Keratinocyte (primary cell): ENCODE results near the gene CDHR2. TPM values are rescaled to one million over a fixed set of nuclear protein-coding genes. Genes with fewer than 3 reads are reported as not detected.
"Not testable (repeated sequence)": the region's sequence is repeated elsewhere in the genome, so short reads cannot be mapped to it uniquely, and the experiment has no call there.

Experiments used
- DNase-seq: peaks from one replicate; pipeline ENCODE4 v3.0.0-alpha.2; 2011; ENCODE audit warnings: low read depth, missing footprints, low spot score
- FAIRE-seq: peaks from 2 replicates; lab custom pipeline; 2011; peaks lifted over from hg19 to GRCh38; lab: Jason Lieb, UNC
- H2AFZ ChIP-seq: 2 replicates; pipeline ENCODE4 v1.6.0; 2012; ENCODE audit warnings: low read length, control low read depth, inconsistent platforms; ENCODE audit not compliant: control insufficient read depth
- H3K27ac ChIP-seq: 2 replicates; pipeline ENCODE4 v1.5.1; 2011; ENCODE audit warnings: low read length; ENCODE audit not compliant: control insufficient read depth, insufficient read depth
- H3K27me3 ChIP-seq: 3 replicates; pipeline ENCODE4 v1.6.0; 2011; ENCODE audit warnings: low read length; ENCODE audit not compliant: control insufficient read depth, insufficient read depth; ENCODE audit errors: extremely low read depth
- H3K36me3 ChIP-seq, 2 experiments: 2 replicates in 1 of 2; 3 replicates in 1 of 2; pipeline ENCODE4 v1.5.1; 2011; ENCODE audit warnings: low read length in 2 of 2, mild to moderate bottlenecking in 1 of 2; ENCODE audit not compliant: control insufficient read depth in 2 of 2, insufficient read depth in 2 of 2; ENCODE audit errors: extremely low read depth in 1 of 2
- H3K4me1 ChIP-seq: 3 replicates; pipeline ENCODE4 v1.5.1; 2011; ENCODE audit warnings: low read length; ENCODE audit not compliant: control insufficient read depth, insufficient read depth; ENCODE audit errors: extremely low read depth
- H3K4me2 ChIP-seq: 3 replicates; pipeline ENCODE4 v1.6.0; 2011; ENCODE audit warnings: low read depth, low read length; ENCODE audit not compliant: control insufficient read depth, insufficient read depth; ENCODE audit errors: extremely low read depth
- H3K4me3 ChIP-seq, 3 experiments: fragments of 200-600 bp in 1 of 3; sonication (generic) in 1 of 3; 2 replicates in 2 of 3; 3 replicates in 1 of 3; pipeline ENCODE4 v1.5.1; 2011 to 2016; ENCODE audit warnings: low read length in 3 of 3, mild to moderate bottlenecking in 3 of 3, control low read depth in 2 of 3, inconsistent platforms in 1 of 3, low read depth in 1 of 3, mixed read lengths in 1 of 3, mixed run types in 1 of 3, moderate library complexity in 1 of 3; ENCODE audit not compliant: control insufficient read depth in 2 of 3, insufficient read depth in 2 of 3; ENCODE audit errors: extremely low read depth in 1 of 3
- H3K79me2 ChIP-seq: 2 replicates; pipeline ENCODE4 v1.6.0; 2012; ENCODE audit warnings: low read length; ENCODE audit not compliant: control insufficient read depth, insufficient read depth
- H3K9ac ChIP-seq: 3 replicates; pipeline ENCODE4 v1.6.0; 2011; ENCODE audit warnings: low read length; ENCODE audit not compliant: control insufficient read depth, insufficient read depth; ENCODE audit errors: extremely low read depth
- H3K9me1 ChIP-seq: 3 replicates; pipeline ENCODE4 v1.6.0; 2011; ENCODE audit warnings: low read length; ENCODE audit not compliant: control insufficient read depth, insufficient read depth; ENCODE audit errors: extremely low read depth
- H3K9me3 ChIP-seq: 2 replicates; pipeline ENCODE4 v1.5.1; 2012; ENCODE audit warnings: low read depth, low read length; ENCODE audit not compliant: control insufficient read depth
- H4K20me1 ChIP-seq: 3 replicates; pipeline ENCODE4 v1.6.0; 2011; ENCODE audit warnings: low read length; ENCODE audit not compliant: control insufficient read depth, insufficient read depth; ENCODE audit errors: extremely low read depth
- CTCF ChIP-seq, 3 experiments: IDR thresholded peaks in 1 of 3; conservative IDR thresholded peaks in 1 of 3; optimal IDR thresholded peaks in 1 of 3; 2 replicates in 2 of 3; 3 replicates in 1 of 3; pipeline versions ENCODE3 to v1.5.1; 2011; ENCODE audit warnings: low read length in 3 of 3, mild to moderate bottlenecking in 3 of 3, moderate library complexity in 2 of 3, control low read depth in 1 of 3, inconsistent platforms in 1 of 3; ENCODE audit not compliant: insufficient read depth in 2 of 3; ENCODE audit errors: extremely low read depth in 1 of 3
- EZH2 ChIP-seq: IDR thresholded peaks from one replicate; pipeline ENCODE4 v1.6.1; 2012; ENCODE audit warnings: inconsistent platforms, mild to moderate bottlenecking, low read length, moderate library complexity
- dilution Hi-C: fragments of 300-500 bp; cut with MboI; formaldehyde crosslinking; loops from one replicate; pipeline ENCODE4 v1.7.0; 2020; ENCODE audit warnings: low sequenced_read_pairs; ENCODE audit not compliant: extremely low pct_ligation_motif_present
- polyA plus RNA-seq, 5 experiments: library from polyadenylated mRNA; depleted of rRNA in 3 of 5; stranded (reverse) in 3 of 5; stranded (forward) in 1 of 5; unstranded in 1 of 5; fragments of >200 nt; gene quantifications; 1 replicate in 1 of 5; 2 replicates in 3 of 5; 3 replicates in 1 of 5; pipeline versions ENCODE4 v1.2.1 to v1.2.3, GENCODE V29; 2011 to 2012; ENCODE audit warnings: missing spikeins in 2 of 5, low read depth in 1 of 5, low replicate concordance in 1 of 5

Gene CDHR2
- polyA plus RNA-seq, 1 donor (not counting 4 experiments of a cell fraction or from before 2014, with no cell fraction given): not detected

- H4K20me1 ChIP-seq: no peaks in the 10 kb centered on the region
- TF ChIP-seq EZH2 (no peak), CTCF (optimal IDR thresholded peaks at IDR 0.05 in 1 of 3, IDR thresholded peaks at IDR 0.05 in 1 of 3, conservative IDR thresholded peaks at IDR 0.05 in 1 of 3; ENCODE audit: extremely low read depth in 1 of 3, insufficient read depth in 2 of 3, low read length in 3 of 3) (no peak)
- H3K9me1 ChIP-seq: no peaks in the 10 kb centered on the region
- no peaks in the 10 kb centered on the region for H3K4me1 ChIP-seq
- no peak overlapping the region for H3K4me3 ChIP-seq
- no peaks in the 10 kb centered on the region for H3K79me2 ChIP-seq
- H3K9me3 ChIP-seq: peaks cover 2% of the 10 kb centered on the region
- H3K36me3 ChIP-seq: peaks cover 3 to 4% of the 10 kb centered on the region in 2 experiments
- FAIRE-seq (no peak), DNase-seq (no peak)
- no peak overlapping the region for H3K4me2 ChIP-seq
- no peak overlapping the region for H3K9ac ChIP-seq
- H2AFZ ChIP-seq: no peak overlapping the region
- no peak overlapping the region for H3K27ac ChIP-seq
- dilution Hi-C loops: no loop called here
- no peaks in the 10 kb centered on the region for H3K27me3 ChIP-seq
These were observed 47.7 kb downstream of the CDHR2 start for GRCh38 chr5:176596689-176597416.

GRCh38 chr5:176597417-176598389 lies 48.6 kb downstream of the CDHR2 start:
- DNase-seq (no peak), FAIRE-seq (no peak)
- Histone ChIP-seq H3K36me3 (peaks cover 3 to 4% of the 10 kb centered on the region in 2 experiments), H3K9me3 (no peaks in the 10 kb centered on the region), H3K79me2 (no peaks in the 10 kb centered on the region), H3K27ac (no peak overlapping the region), H2AFZ (no peak overlapping the region), H3K9me1 (no peaks in the 10 kb centered on the region), H3K4me3 (no peak overlapping the region), H3K9ac (no peak overlapping the region), H3K4me1 (no peaks in the 10 kb centered on the region), H3K4me2 (no peak overlapping the region), H4K20me1 (no peaks in the 10 kb centered on the region), H3K27me3 (no peaks in the 10 kb centered on the region)
- dilution Hi-C loops: no loop called here
- TF ChIP-seq EZH2 (no peak), CTCF (optimal IDR thresholded peaks at IDR 0.05 in 1 of 3, IDR thresholded peaks at IDR 0.05 in 1 of 3, conservative IDR thresholded peaks at IDR 0.05 in 1 of 3; ENCODE audit: extremely low read depth in 1 of 3, insufficient read depth in 2 of 3, low read length in 3 of 3) (peak in 1 of 3 experiments; percentile 3)

GRCh38 chr5:176599749-176600430 lies 50.7 kb downstream of the CDHR2 start:
- H3K79me2 ChIP-seq, H3K9ac ChIP-seq, H3K27me3 ChIP-seq, H4K20me1 ChIP-seq, H2AFZ ChIP-seq, H3K4me3 ChIP-seq, H3K9me1 ChIP-seq, H3K27ac ChIP-seq, H3K9me3 ChIP-seq, dilution Hi-C loops, H3K4me1 ChIP-seq, DNase-seq, H3K4me2 ChIP-seq, H3K36me3 ChIP-seq, FAIRE-seq: not testable (repeated sequence)
